Glutamatergic neuron (in vitro differentiated cells): Measurements from ENCODE around the gene CCDC33. TPM values are rescaled to one million over a fixed set of nuclear protein-coding genes. Genes with fewer than 3 reads are reported as not detected.
A peak's percentile ranks its signal among the peaks of the same experiment; 100 is the strongest.

ENCODE experiments used
- DNase-seq: peaks from one replicate; pipeline ENCODE4 v3.0.0; 2022
- H3K27ac Mint-ChIP-seq: one replicate; pipeline ENCODE4 v1.8.0; 2020; ENCODE audit warnings: mild to moderate bottlenecking, mixed read lengths, inconsistent platforms; ENCODE audit not compliant: unreplicated experiment
- H3K27me3 Mint-ChIP-seq: one replicate; pipeline ENCODE4 v1.8.0; 2020; ENCODE audit warnings: mild to moderate bottlenecking, moderate library complexity, mixed read lengths, inconsistent platforms; ENCODE audit not compliant: unreplicated experiment
- H3K36me3 Mint-ChIP-seq: one replicate; pipeline ENCODE4 v1.8.0; 2020; ENCODE audit warnings: mild to moderate bottlenecking, mixed read lengths, inconsistent platforms; ENCODE audit not compliant: unreplicated experiment
- H3K4me1 Mint-ChIP-seq: one replicate; pipeline ENCODE4 v1.8.0; 2020; ENCODE audit warnings: mild to moderate bottlenecking, low read depth, mixed read lengths, inconsistent platforms; ENCODE audit not compliant: unreplicated experiment
- H3K4me3 Mint-ChIP-seq: one replicate; pipeline ENCODE4 v1.8.0; 2020; ENCODE audit warnings: mild to moderate bottlenecking, mixed read lengths, inconsistent platforms; ENCODE audit not compliant: unreplicated experiment
- H3K9me3 Mint-ChIP-seq: one replicate; pipeline ENCODE4 v1.8.0; 2020; ENCODE audit warnings: mild to moderate bottlenecking, moderate library complexity, mixed read lengths, inconsistent platforms; ENCODE audit not compliant: unreplicated experiment
- CTCF ChIP-seq: fragments of 200-600 bp; sonication (generic); IDR thresholded peaks from one replicate; pipeline ENCODE4 v1.5.0; 2021; ENCODE audit not compliant: partially characterized antibody, unreplicated experiment
- total RNA-seq: library from RNA; stranded (reverse); fragmentation: NEBNext Ultra II Directional; extraction: Animal tissue kit (Norgen Biotek cat#: 25700); gene quantifications from one replicate; pipeline ENCODE4 v1.2.1, GENCODE V29; 2021; ENCODE audit not compliant: unreplicated experiment

Gene CCDC33
- total RNA-seq, 1 donor from 2014 or later: 0.49 TPM

- Mint-ChIP-seq H3K36me3 (no peaks in the 10 kb centered on the region), H3K27ac (no peak overlapping the region), H3K27me3 (peaks cover 24% of the 10 kb centered on the region), H3K4me3 (peak overlapping the region; percentile 69), H3K9me3 (peaks cover 22% of the 10 kb centered on the region), H3K4me1 (peaks cover 37% of the 10 kb centered on the region)
- TF ChIP-seq CTCF: peak; percentile 36
- peak; percentile 54 for DNase-seq
Observed at GRCh38 chr15:74307827-74308811, 72.0 kb downstream of the CCDC33 start.

- Mint-ChIP-seq H3K36me3 (no peaks in the 10 kb centered on the region), H3K4me1 (peaks cover 29% of the 10 kb centered on the region), H3K27ac (peak overlapping the region; percentile 93), H3K4me3 (peak overlapping the region; percentile 65), H3K9me3 (peaks cover 17% of the 10 kb centered on the region), H3K27me3 (peaks cover 19% of the 10 kb centered on the region)
- DNase-seq: peak; percentile 47
- TF ChIP-seq CTCF: peak; percentile 44
Observed at GRCh38 chr15:74311734-74312444, 75.8 kb downstream of the CCDC33 start.

GRCh38 chr15:74312445-74313007, 76.4 kb downstream of the CCDC33 start:
- H3K9me3 Mint-ChIP-seq: peaks cover 17% of the 10 kb centered on the region
- H3K4me1 Mint-ChIP-seq: peaks cover 29% of the 10 kb centered on the region
- H3K36me3 Mint-ChIP-seq: no peaks in the 10 kb centered on the region
- TF ChIP-seq CTCF: no peak
- peak overlapping the region; percentile 65 for H3K4me3 Mint-ChIP-seq
- H3K27ac Mint-ChIP-seq: peak overlapping the region; percentile 93
- H3K27me3 Mint-ChIP-seq: peaks cover 19% of the 10 kb centered on the region
- peak; percentile 89 for DNase-seq

- Mint-ChIP-seq H3K4me3 (no peak overlapping the region), H3K27me3 (peaks cover 19% of the 10 kb centered on the region), H3K36me3 (no peaks in the 10 kb centered on the region), H3K4me1 (peaks cover 27% of the 10 kb centered on the region), H3K27ac (no peak overlapping the region), H3K9me3 (peaks cover 17% of the 10 kb centered on the region)
- DNase-seq: no peak
- TF ChIP-seq CTCF: no peak
Observed at GRCh38 chr15:74313889-74314288, 77.8 kb downstream of the CCDC33 start.
